ENCODE results near the gene KIAA0586.
"Not testable (repeated sequence)": the region's sequence is repeated elsewhere in the genome, so short reads cannot be mapped to it uniquely, and the experiment has no call there.

The KIAA0586 gene

DNA sequence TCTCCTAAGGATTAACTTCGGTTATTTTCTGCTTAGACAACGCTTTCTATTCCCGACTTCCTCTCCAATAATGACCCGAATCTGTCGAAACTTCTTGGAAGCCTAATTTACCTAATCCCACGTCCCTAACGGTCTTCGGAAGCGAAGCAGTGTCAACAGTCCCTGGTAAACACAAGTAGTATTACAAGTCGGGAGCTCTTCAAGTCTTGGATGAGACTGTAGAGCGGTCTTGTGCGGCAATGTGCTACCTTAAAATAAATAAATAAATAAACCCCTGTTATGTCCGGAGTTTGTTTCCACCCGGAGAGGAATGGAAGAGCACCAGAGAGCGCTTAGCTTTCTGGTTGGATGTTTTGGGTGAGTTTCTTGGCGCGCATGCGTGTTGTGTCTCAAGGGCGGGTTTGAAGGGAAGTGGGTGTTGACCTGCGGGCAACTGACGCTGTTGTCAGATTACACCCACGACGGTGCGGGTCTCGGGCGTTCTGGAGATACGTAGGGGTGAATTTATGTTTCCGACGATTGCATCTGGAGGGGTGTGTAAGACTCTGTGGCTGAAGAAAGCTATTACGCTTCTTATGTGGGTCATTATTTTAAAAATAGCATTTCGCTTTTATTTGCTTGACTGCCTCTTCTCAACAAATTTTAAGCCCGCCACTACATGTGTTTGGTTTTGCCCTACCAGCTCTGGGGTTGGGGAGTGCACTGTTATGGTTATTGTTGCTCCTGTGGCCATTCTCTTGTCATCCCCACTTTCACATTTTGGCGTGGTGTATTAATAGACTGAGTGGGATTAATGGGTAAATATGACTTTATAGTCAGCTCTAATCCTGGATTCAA is at the start of gene KIAA0586, which contains the start of gene TIMM9:
Gene KIAA0586 (plus strand): TSS at position 439 of the 837 bp plus-strand sequence. CDS start 546 bp downstream, outside the sequence.
Gene TIMM9 (minus strand): TSS at position 251 of the 837 bp plus-strand sequence. CDS start 15,586 bp downstream, outside the sequence.
- peak; percentile 97 for DNase-seq (ENCODE audit: low spot score)

GRCh38 chr14:58390830-58391229 is 36.7 kb upstream of the KIAA0586 start:
- no peak for DNase-seq (ENCODE audit: low spot score)

DNA sequence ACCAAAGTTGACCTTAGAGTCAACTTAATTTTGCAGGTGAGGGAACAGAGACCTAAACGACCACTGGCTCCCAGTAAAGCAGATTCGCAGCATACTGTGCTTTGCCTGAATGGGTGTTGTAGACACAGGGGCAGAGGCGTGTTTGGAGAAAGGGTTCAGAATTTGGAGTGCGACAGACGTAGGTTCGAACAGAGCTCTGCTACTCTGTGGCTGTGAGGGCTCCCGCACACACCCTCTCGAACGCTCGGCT is 32.0 kb upstream of the KIAA0586 start:
- DNase-seq (ENCODE audit: low spot score): no peak

GRCh38 chr14:58395812-58396788 is 31.4 kb upstream of the KIAA0586 start, which contains the start of gene TOMM20L:
TOMM20L (plus strand) TSS chr14:58395930; CDS start chr14:58395958, 28 bp downstream.
- no peak for DNase-seq (ENCODE audit: low spot score)

DNA sequence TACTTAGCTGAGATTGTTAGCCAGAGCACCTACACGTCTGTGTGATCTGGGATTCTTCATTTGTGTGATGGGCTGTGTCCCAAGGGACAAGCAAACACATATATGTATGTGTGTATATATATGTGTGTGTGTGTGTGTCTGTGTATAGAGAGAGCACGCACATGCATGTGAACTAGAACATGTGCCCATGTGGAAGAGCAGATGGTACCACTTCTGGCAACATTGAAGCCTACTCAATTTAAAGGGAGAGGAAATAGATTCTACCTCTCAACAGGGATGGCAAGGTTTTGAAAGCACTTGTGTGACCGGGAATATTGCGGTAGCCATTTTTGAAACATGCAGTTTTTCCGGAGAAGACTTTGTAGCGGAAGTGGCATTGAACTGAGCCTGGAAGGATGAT is 30.4 kb upstream of the KIAA0586 start:
- DNase-seq (ENCODE audit: low spot score): no peak

DNA sequence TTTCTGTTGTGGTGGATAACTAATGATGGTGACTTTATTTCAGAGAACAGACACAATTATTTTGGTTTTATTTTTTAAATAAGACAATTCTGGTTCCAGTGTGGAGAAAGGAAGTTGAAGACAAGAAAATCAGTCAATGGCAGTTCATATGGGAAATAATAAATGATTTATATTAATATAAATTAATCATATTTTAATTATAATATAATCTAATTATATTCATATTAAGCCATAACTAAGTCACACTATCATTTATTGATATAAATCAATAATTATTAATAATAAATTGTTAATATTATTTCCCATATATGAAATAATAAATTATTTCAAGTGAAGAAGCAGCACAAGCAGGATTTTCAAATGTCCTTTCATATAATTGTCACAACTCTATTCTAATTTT is 29.0 kb upstream of the KIAA0586 start:
- no peak for DNase-seq (ENCODE audit: low spot score)

GRCh38 chr14:58398895-58399294 is 28.6 kb upstream of the KIAA0586 start:
- DNase-seq (ENCODE audit: low spot score): no peak

DNA sequence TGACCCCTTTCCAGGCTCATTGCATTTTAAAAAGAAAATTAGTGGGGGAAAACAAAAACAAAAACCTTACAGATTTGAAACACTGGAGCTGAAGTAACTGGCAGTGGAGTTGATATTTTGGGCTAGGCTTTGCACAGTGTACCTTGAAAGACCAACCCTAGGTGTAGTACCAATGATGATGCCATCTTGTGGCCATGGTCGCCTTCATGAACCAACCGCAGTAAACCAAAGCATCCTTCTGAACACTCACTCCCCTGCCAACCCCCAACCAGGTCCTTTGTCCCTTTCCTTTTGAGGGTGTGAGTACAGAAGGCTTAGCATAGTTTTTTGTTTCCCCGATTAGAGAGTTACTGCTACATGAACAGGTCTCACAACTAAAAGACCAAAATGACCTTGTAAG is 25.9 kb upstream of the KIAA0586 start:
- DNase-seq (ENCODE audit: low spot score): peak; percentile 9

GRCh38 chr14:58408681-58409215 is 18.8 kb upstream of the KIAA0586 start:
- DNase-seq (ENCODE audit: low spot score): no peak

- DNase-seq (ENCODE audit: low spot score): peak; percentile 2
These were observed 12.7 kb upstream of the KIAA0586 start for GRCh38 chr14:58414845-58415244.

DNA sequence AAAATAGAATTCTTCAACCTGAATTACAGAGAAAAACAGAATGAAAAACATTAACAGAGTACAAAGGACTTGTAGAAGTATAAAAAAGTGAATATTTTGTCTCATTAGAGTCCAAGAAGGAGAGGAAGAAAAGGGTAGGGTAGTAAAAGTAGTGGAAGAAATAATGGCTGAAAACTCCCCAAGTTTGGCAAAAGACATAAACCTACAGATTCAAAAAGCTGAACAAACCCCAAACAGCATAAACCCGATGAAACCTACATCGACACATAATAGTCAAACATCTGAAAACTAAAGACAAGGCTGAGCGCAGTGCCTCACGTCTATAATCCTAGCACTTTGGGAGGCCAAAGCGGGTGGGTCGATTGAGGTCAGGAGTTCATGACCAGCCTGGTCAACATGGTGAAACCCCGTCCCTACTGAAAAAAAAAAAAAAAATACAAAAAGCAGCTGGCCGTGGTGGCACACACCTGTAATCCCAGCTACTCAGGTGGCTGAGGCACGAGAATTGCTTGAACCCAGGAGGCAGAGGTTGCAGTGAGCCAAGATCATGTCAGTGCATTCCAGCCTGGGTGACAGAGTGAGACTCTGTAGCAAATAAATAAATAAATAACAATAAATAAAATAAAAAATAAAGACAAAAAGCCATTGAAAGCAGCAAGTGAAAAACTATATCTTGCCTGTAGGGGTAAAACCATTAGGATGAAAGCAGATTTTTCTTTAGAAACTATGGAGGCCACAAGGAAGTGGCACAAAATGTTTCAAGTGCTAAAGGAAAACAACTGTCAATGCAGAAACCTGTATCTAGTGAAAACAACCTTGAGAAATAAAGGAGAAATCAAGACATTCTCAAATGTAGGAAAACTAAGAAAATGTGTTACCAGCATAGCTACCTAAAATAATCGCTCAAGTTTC is 11.6 kb upstream of the KIAA0586 start:
- no peak for DNase-seq (ENCODE audit: low spot score)

DNA sequence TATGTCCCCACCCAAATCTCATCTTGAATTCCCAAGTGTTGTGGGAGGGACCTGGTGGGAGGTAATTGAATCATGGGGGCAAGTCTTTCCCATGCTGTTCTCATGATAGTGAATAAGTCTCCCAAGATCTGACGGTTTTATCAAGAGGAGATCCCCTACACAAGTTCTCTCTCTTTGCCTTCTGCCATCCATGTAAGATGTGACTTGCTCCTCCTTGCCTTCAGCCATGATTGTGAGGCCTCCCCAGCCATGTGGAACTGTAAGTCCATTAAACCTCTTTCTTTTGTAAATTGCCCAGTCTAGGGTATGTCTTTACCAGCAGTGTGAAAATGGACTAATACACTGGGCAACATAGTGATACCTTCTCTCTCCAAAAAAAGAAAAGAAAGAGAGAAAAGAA is 10.6 kb upstream of the KIAA0586 start:
- not testable (repeated sequence) for DNase-seq (ENCODE audit: low spot score)

GRCh38 chr14:58426670-58427280 is 744 bp upstream of the KIAA0586 start:
- no peak for DNase-seq (ENCODE audit: low spot score)

GRCh38 chr14:58428118-58428683 is 682 bp downstream of the KIAA0586 start:
- peak; percentile 39 for DNase-seq (ENCODE audit: low spot score)

- peak; percentile 1 for DNase-seq (ENCODE audit: low spot score)
These were observed 2.6 kb downstream of the KIAA0586 start for GRCh38 chr14:58430156-58430555.

GRCh38 chr14:58439476-58439875 is 12.0 kb downstream of the KIAA0586 start:
- no peak for DNase-seq (ENCODE audit: low spot score)

DNA sequence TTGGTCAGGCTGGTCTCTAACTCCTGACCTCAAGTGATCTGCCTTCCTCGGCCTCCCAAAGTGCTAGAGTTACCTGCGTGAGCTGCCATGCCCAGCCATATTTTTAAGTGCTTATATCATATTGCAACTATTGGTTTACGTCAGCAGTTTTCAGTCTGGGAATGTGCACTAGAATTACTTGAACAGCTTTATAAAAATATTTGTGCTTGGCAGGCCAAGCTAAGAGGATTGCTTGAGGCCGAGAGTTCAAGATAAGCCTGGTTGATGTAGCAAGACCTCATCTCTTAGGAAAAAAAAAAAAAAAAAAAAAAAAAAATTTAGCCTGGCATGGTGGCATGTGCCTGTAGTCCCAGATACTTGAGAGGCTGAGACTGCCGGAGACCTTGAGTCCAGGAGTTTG is 17.1 kb downstream of the KIAA0586 start:
- no peak for DNase-seq (ENCODE audit: low spot score)

- DNase-seq (ENCODE audit: low spot score): no peak
These were observed 28.2 kb downstream of the KIAA0586 start for GRCh38 chr14:58455593-58456265.

DNA sequence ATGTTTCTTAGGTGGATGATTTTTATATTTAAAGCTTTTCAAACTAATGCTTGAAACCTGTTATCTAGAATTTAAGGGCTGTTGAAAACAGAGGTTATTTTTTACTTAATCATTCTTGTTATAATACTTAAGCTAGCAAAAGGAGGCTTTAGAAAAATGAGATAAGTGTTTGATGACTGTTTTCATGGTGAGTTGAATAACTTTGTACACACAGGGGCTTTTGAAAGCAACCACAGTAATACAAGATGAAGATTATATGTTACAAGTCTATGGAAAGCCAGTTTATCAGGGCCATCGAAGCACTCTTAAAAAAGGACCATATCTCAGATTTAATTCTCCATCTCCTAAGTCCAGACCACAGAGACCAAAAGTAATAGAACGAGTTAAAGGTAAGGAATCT is 33.3 kb downstream of the KIAA0586 start:
- DNase-seq (ENCODE audit: low spot score): no peak

DNA sequence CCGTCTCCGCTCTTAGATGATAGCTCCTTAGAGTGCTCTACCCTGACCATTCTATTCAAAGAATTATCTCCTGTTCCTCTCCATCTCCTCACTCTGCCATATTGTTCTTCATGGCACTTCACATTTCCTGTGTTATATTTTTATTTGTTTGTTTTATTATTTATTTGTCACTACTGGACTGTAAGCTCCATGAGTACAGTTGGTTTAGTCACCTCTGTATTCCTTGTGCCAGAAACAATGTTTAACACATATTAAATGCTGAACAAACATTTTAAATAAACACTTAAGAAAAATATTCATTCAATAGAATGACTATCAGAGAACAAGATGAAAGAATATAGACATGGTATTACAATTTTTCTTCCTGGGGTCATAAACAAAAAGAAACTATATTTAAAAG is 35.6 kb downstream of the KIAA0586 start:
- DNase-seq (ENCODE audit: low spot score): no peak

All from NAMALWA (cell line).